GM12875 (cell line): ENCODE measurements around the gene MED26.

ENCODE experiments used
- H3K4me3 ChIP-seq: one replicate; pipeline ENCODE4 v1.5.1; 2011; ENCODE audit warnings: low read depth, low read length, control low read depth
- TF ChIP-seq, protein P1 (sequence below): IDR thresholded peaks from 2 replicates; pipeline ENCODE4 v1.5.1; 2011; ENCODE audit warnings: low read depth, mild to moderate bottlenecking, control low read depth, inconsistent platforms, low read length, moderate library complexity, borderline replicate concordance; ENCODE audit not compliant: insufficient read depth

The MED26 gene

DNA sequence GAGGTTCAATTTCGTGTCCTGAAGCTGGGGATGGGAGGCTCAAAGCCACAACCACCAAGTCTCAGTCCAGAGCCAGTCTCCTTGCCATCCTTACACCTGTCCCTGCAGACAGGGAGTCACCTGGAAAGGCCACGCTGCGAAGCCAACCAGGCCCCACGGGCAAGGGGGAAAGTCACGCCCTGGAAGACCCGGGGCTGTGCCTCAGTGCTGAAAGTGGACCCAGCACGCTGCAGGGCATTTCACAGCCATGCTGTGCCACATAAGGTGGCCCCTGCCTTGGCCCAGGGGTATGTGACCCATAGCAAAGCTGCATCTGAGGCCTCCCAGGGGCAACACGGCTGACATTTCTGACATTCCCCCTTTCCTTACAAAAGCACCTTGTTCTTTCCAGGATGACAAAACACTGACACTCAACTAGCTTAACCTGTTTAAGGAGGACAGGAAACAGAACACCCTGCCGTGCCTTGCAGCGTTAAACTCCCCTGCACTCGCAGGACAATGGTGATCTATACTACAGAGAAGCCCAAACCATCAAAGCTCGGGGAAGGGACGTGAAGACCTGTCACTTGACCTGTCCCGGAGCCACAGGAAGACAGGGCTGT is 100.6 kb downstream of the MED26 start:
- no peak overlapping the region for H3K4me3 ChIP-seq
- TF ChIP-seq, protein P1, sequence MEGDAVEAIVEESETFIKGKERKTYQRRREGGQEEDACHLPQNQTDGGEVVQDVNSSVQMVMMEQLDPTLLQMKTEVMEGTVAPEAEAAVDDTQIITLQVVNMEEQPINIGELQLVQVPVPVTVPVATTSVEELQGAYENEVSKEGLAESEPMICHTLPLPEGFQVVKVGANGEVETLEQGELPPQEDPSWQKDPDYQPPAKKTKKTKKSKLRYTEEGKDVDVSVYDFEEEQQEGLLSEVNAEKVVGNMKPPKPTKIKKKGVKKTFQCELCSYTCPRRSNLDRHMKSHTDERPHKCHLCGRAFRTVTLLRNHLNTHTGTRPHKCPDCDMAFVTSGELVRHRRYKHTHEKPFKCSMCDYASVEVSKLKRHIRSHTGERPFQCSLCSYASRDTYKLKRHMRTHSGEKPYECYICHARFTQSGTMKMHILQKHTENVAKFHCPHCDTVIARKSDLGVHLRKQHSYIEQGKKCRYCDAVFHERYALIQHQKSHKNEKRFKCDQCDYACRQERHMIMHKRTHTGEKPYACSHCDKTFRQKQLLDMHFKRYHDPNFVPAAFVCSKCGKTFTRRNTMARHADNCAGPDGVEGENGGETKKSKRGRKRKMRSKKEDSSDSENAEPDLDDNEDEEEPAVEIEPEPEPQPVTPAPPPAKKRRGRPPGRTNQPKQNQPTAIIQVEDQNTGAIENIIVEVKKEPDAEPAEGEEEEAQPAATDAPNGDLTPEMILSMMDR, result no peak

DNA sequence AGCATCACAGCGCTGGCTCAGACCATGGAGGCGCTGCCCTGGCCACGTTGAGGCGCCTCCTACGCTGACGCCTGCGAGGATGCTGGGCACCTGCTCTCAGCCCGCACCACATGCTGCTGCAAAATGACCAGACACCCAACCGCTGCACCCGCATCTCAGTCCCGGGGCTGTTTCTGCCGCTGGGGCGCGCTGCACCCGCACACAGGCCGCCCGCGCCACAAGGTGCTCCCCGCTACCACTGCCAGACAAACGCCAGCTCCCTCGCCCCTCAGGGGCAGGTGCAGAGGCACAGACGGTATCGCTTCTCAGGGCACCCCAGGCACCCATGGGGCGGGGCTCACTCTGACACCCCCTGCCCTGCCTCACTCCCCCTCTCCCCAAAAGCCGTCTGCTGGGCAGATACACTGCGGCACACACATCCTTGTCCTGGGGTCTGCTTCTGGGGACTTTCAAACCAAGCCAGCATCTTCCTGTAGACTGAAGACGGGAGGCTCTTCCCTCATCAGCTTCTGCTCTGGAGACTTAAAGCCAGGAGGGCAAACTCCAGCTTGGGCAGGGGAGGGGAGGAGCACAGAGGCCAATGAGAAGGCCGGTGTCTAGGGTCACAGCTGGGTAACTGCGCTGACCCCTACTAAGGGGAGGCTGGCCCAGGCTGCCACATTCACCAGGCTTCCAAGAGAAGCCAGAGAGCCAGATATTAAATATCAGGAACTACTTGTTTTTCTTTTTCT is 102.1 kb downstream of the MED26 start:
- TF ChIP-seq, protein P1, result no peak
- no peak overlapping the region for H3K4me3 ChIP-seq

DNA sequence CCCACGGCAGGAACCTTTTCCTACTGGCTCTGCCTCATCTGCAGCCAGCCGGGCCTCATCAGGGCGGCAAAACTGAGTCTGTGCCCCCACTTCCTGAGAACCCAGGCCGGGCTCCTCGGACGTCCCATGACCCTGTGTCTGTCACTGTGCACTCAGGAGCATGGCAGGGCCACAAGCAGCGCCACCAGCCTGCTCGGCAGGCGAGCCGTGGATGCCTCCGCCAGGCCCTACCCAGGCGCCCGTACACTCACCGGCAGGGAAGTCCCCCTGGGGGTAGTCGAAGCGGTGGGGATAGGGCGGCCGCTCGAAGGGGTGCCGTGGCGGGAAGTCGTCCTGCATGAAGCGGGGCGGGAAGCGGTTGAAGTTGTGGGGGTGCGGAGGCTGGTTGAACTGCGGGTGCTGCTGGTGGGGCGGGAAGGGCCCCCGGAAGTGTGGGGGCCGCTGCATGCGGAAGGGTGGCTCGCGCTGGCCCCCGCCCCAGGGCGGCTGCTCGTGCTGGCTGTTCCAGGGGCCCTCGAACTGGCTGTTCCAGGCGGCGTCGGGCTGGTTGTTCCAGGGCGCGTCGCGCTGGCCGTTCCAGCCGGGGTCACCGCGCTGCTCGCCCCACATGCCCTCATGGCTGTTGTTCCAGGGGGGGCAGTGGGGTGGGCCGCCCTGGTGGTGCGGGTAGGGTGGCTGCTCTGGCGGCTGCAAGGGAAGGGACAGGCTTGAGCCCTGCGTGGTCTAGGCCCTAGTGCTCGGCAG is 102.8 kb downstream of the MED26 start:
- no peak overlapping the region for H3K4me3 ChIP-seq
- TF ChIP-seq, protein P1, result no peak
